OCI-LY1 (cell line): ENCODE measurements around the gene TMEM119.

Source experiments
- EZH2 ChIP-seq: fragments of 200-600 bp; sonication (generic), shearing (Covaris generic); IDR thresholded peaks from 2 replicates; pipeline ENCODE4 v1.8.0; 2017; ENCODE audit warnings: borderline replicate concordance, mixed run types, mild to moderate bottlenecking, antibody characterized with exemption, low read length, moderate library complexity, mixed read lengths
- TF ChIP-seq, protein P1 (sequence below): fragments of 200-600 bp; sonication (generic), shearing (Covaris generic); IDR thresholded peaks from 2 replicates; pipeline ENCODE4 v1.5.1; 2017; ENCODE audit warnings: mild to moderate bottlenecking, antibody characterized with exemption, low read length, moderate library complexity, mixed read lengths

GRCh38 chr12:108600702-108601007, 2.8 kb upstream of the TMEM119 start:
- TF ChIP-seq, protein P1, sequence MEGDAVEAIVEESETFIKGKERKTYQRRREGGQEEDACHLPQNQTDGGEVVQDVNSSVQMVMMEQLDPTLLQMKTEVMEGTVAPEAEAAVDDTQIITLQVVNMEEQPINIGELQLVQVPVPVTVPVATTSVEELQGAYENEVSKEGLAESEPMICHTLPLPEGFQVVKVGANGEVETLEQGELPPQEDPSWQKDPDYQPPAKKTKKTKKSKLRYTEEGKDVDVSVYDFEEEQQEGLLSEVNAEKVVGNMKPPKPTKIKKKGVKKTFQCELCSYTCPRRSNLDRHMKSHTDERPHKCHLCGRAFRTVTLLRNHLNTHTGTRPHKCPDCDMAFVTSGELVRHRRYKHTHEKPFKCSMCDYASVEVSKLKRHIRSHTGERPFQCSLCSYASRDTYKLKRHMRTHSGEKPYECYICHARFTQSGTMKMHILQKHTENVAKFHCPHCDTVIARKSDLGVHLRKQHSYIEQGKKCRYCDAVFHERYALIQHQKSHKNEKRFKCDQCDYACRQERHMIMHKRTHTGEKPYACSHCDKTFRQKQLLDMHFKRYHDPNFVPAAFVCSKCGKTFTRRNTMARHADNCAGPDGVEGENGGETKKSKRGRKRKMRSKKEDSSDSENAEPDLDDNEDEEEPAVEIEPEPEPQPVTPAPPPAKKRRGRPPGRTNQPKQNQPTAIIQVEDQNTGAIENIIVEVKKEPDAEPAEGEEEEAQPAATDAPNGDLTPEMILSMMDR: no peak
- TF ChIP-seq EZH2: no peak
